ENCODE measurements around the gene DNAJB11.
"Not testable (repeated sequence)": the region's sequence is repeated elsewhere in the genome, so short reads cannot be mapped to it uniquely, and the experiment has no call there.

Gene DNAJB11

GRCh38 chr3:186526256-186526606, 44.3 kb upstream of the DNAJB11 start:
- TF ChIP-seq, protein P1, sequence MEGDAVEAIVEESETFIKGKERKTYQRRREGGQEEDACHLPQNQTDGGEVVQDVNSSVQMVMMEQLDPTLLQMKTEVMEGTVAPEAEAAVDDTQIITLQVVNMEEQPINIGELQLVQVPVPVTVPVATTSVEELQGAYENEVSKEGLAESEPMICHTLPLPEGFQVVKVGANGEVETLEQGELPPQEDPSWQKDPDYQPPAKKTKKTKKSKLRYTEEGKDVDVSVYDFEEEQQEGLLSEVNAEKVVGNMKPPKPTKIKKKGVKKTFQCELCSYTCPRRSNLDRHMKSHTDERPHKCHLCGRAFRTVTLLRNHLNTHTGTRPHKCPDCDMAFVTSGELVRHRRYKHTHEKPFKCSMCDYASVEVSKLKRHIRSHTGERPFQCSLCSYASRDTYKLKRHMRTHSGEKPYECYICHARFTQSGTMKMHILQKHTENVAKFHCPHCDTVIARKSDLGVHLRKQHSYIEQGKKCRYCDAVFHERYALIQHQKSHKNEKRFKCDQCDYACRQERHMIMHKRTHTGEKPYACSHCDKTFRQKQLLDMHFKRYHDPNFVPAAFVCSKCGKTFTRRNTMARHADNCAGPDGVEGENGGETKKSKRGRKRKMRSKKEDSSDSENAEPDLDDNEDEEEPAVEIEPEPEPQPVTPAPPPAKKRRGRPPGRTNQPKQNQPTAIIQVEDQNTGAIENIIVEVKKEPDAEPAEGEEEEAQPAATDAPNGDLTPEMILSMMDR (IDR thresholded peaks at IDR 0.05), result no peak
- no peak for DNase-seq (ENCODE audit: low spot score)
- no peak overlapping the region for H3K27ac ChIP-seq
- no peak overlapping the region for H3K4me3 ChIP-seq

DNA sequence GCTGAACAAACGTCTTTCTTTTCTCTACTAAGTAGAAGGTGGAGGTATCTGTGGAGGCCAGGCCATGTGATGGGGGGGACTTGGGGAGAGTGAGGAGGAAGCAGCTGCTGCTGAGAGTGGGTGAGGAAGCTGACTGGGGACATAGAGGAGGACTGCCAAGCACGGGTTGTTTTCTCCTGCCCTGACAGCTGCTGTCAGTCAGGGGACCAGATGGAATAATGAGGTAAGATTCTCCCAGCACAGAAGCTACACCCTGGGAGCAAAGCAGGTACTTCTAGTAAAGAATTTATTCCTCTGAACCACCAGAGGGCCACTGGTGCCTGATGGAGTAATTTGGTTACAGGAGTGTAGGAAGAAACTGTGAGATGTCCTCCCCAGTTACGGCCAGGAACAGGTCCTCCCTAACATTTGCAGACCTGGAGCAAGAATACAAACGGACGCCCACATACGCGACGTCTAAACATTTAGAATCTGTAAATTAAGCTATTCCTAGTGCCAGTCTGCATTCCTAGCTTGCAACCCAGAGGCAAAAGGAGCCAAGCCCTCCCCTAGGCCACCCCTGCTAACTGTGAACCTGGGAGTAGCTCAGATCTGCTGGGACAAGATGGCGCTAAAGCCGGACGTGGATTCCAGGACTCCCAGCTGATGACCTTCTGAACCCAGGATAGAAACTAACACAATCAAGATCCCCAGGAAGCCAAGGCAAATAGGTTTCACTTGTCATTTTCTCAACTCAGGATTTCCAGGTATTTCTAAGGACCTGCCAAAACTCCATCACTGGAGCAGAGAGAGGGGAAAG, 41.1 kb upstream of the DNAJB11 start:
- no peak overlapping the region for H3K27ac ChIP-seq
- TF ChIP-seq, protein P1 (IDR thresholded peaks at IDR 0.05), result no peak
- no peak for DNase-seq (ENCODE audit: low spot score)
- H3K4me3 ChIP-seq, result no peak overlapping the region

GRCh38 chr3:186530415-186530814, 40.1 kb upstream of the DNAJB11 start:
- TF ChIP-seq, protein P1 (IDR thresholded peaks at IDR 0.05), result no peak
- Histone ChIP-seq H3K4me3 (no peak overlapping the region), H3K27ac (no peak overlapping the region)
- DNase-seq (ENCODE audit: low spot score), result no peak

DNA sequence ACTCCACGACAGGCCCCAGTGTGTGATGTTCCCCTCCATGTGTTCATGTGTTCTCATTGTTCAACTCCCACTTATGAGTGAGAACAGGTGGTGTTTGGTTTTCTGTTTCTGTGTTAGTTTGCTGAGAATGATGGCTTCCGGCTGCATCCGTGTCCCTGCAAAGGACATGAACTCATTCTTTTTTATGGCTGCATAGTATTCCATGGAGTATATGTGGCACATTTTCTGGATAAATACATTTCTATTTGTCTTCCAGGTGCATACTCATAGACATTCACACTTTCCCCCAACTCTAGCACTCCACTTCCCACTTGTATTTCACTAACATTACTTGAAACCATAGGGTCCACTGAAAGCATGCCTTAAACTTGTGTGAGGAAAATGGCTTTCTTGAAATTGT, 38.8 kb upstream of the DNAJB11 start:
- DNase-seq (ENCODE audit: low spot score); H3K27ac ChIP-seq; H3K4me3 ChIP-seq: not testable (repeated sequence)

DNA sequence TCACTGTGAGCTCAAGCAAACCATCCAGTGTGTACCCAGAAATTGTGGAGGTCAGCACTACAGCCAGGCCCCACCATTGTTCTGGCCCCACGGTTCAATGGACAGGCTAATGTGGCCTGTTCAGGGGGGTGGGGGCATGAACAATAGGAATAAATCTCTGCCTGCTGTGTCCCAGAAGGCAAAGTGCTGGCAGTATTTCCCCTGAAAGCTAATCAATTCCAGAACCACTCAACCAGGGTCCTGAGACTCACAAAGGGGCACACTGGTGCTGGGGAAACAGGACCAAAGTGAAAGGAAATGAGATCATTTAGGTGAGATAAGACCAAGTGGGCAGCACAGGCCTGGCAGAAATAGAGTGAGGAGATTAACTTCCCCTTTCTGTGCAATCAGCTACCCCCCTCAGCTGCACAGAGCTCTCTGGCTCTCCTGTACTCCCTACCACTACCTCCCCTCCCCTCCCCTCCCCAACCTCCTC, 37.9 kb upstream of the DNAJB11 start:
- TF ChIP-seq, protein P1 (IDR thresholded peaks at IDR 0.05), result no peak
- DNase-seq (ENCODE audit: low spot score), result no peak
- Histone ChIP-seq H3K27ac (no peak overlapping the region), H3K4me3 (no peak overlapping the region)

GRCh38 chr3:186534113-186534669, 36.3 kb upstream of the DNAJB11 start:
- H3K4me3 ChIP-seq, result no peak overlapping the region
- H3K27ac ChIP-seq, result no peak overlapping the region
- DNase-seq (ENCODE audit: low spot score), result no peak
- TF ChIP-seq, protein P1 (IDR thresholded peaks at IDR 0.05), result no peak

GRCh38 chr3:186536883-186537844, 33.4 kb upstream of the DNAJB11 start:
- H3K4me3 ChIP-seq, result no peak overlapping the region
- H3K27ac ChIP-seq, result no peak overlapping the region
- TF ChIP-seq, protein P1 (IDR thresholded peaks at IDR 0.05), result no peak
- DNase-seq (ENCODE audit: low spot score), result no peak
